ENCODE measurements around the gene SOX12.

Gene SOX12

GRCh38 chr20:301886-302848 is 23.2 kb upstream of the SOX12 start:
- H3K4me3 ChIP-seq (replicated peaks; ENCODE audit: low read depth, low read length): no peak overlapping the region
- DNase-seq (ENCODE audit: low read depth): no peak
- TF ChIP-seq CTCF (IDR thresholded peaks at IDR 0.05; ENCODE audit: low read length, missing control alignments): no peak

- no peak for DNase-seq (ENCODE audit: low read depth)
- TF ChIP-seq CTCF (IDR thresholded peaks at IDR 0.05; ENCODE audit: low read length, missing control alignments): no peak
- H3K4me3 ChIP-seq (replicated peaks; ENCODE audit: low read depth, low read length): no peak overlapping the region
Observed at GRCh38 chr20:305745-306144, 19.6 kb upstream of the SOX12 start.

- no peak for DNase-seq (ENCODE audit: low read depth)
Observed at GRCh38 chr20:308427-309038, 16.8 kb upstream of the SOX12 start.

GRCh38 chr20:309306-309840 is 16.0 kb upstream of the SOX12 start:
- TF ChIP-seq CTCF (IDR thresholded peaks at IDR 0.05; ENCODE audit: low read length, missing control alignments): no peak
- peak overlapping the region; percentile 58 for H3K4me3 ChIP-seq (replicated peaks; ENCODE audit: low read depth, low read length)
- peak; percentile 53 for DNase-seq (ENCODE audit: low read depth)

More at GRCh38 chr20:308427-309038, 16.8 kb upstream of the SOX12 start:
- no peak overlapping the region for H3K4me3 ChIP-seq (replicated peaks; ENCODE audit: low read depth, low read length)
- no peak for TF ChIP-seq CTCF (IDR thresholded peaks at IDR 0.05; ENCODE audit: low read length, missing control alignments)

- peak overlapping the region; percentile 58 for H3K4me3 ChIP-seq (replicated peaks; ENCODE audit: low read depth, low read length)
- DNase-seq (ENCODE audit: low read depth): peak; percentile 99
- TF ChIP-seq CTCF (IDR thresholded peaks at IDR 0.05; ENCODE audit: low read length, missing control alignments): no peak
Observed at GRCh38 chr20:309841-310644, 15.3 kb upstream of the SOX12 start.

- DNase-seq (ENCODE audit: low read depth): no peak
- TF ChIP-seq CTCF (IDR thresholded peaks at IDR 0.05; ENCODE audit: low read length, missing control alignments): no peak
- peak overlapping the region; percentile 6 for H3K4me3 ChIP-seq (replicated peaks; ENCODE audit: low read depth, low read length)
Observed at GRCh38 chr20:310645-311044, 14.7 kb upstream of the SOX12 start.

Data from fibroblast of pulmonary artery (primary cell).